ENCODE results near the gene NT5DC2. TPM values are rescaled to one million over a fixed set of nuclear protein-coding genes. Genes with fewer than 3 reads are reported as not detected.
A peak's percentile ranks its signal among the peaks of the same experiment; 100 is the strongest.

Gene NT5DC2
- 130 and 180 TPM in 2 replicates for total RNA-seq (2014; rRNA removed; shearing (Covaris generic))

GRCh38 chr3:52533623-52534280 lies at the start of gene NT5DC2:
NT5DC2 (minus strand) TSS chr3:52533857; CDS start chr3:52533737, 120 bp downstream.
- DNase-seq (ENCODE audit: low read depth): peak; percentile 81

DNA sequence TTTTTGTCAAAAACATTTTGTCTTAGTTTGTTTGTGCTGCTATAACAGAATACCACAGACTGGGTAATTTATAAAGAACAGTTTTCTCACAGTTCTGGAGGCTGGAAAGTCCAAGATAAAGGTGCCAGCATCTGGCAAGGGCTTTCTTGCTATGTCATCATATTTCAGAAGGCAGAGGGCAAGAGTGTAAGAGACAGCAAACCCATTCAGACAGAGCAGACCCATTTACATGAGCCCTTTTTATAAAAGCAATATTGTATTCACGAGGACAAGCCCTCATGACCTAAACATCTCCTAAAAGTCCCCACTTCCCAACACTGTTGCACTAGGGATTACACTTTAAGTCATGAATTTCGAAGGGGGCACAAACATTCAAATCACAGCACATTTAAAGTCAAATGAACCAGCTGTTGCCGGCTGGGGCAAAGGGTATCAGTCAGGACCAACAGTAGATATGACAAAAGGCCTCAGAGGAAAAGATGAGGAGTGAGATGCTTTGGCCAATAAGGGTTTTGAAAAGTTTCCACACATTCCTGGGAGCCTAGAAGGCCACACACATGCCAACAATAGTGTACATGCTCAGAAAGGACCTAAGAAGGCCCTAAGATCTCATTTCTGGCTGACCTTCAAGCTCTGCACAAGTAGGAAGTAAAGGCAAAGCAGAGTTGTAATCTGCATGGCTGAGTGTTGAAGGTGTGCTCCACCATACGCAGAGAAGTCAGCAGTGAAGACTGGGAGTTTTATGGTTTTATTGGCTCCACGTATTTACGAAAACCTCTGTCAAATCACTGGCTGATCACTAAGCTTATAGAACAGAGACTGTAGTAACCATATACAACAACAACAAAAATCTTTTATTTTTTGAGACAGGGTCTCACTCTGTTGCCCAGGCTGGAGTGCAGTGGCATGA lies 40.7 kb upstream of the NT5DC2 start:
- no peak for DNase-seq (ENCODE audit: low read depth)

DNA sequence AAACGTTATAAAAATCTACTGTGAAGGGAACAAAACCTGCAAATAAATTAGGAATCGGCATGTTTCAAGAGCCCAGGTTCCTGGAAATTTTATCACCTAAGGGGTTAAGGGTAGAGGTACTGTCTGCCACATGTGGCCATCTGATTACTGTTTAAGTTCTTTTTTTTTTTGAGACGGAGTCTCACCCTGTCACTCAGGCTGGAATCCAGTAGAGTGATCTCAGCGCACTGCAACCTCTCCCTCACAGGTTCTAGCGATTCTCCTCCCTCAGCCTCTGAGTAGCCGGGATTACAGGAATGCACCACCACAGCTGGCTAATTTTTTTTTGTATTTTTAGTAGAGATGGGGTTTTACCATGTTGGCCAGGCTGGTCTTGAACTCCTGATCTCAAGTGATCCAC lies 38.6 kb upstream of the NT5DC2 start:
- no peak for DNase-seq (ENCODE audit: low read depth)

- no peak for DNase-seq (ENCODE audit: low read depth)
Measured at GRCh38 chr3:52570076-52570475, 36.4 kb upstream of the NT5DC2 start.

GRCh38 chr3:52568069-52568468 lies 34.4 kb upstream of the NT5DC2 start:
- no peak for DNase-seq (ENCODE audit: low read depth)

GRCh38 chr3:52563984-52564383 lies 30.3 kb upstream of the NT5DC2 start:
- no peak for DNase-seq (ENCODE audit: low read depth)

- DNase-seq (ENCODE audit: low read depth): no peak
Measured at GRCh38 chr3:52561028-52561747, 27.5 kb upstream of the NT5DC2 start.

- DNase-seq (ENCODE audit: low read depth): no peak
Measured at GRCh38 chr3:52558436-52558835, 24.8 kb upstream of the NT5DC2 start.

DNA sequence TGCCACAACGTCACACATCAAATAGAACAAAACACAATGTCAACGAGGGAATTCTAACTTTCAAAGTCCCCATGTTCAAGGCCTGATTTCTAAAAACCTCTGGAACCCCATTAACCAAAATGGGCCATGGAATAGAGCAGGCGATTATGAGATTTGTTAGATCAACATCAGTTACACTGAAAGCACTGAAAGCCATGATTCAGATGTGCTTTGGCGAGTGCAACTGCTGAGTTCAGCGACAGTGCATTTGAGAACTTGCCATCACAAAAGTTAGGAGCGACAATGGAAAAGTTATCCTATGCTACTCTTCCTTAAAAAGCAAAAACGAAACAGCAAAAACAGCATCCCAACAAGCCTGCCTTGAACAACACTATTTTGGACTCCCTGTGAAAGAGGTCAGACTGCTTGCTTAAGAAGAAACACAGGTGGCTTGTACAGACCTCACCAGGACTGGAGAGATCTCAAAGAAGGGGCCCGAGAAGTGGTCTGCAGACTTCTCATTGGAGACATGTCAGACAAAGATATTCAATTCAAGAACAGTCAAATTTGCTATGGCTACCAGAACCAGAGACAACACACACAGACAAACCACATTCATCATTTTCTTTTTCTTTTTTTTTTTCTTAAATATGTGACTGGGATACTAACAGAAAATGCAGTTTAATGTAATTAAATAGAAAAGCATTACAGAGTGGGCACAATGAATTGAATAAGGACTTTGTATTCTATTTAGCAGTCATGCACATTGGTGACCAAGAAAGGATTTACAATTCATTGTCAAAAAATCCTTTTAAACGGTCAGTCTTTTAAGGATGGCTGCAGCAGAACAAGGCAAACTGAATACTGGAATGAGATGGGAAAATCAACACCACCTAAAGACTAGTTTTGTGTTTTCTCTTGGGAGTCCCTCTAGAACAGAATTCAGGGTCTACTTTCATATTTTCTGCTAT lies 23.6 kb upstream of the NT5DC2 start:
- no peak for DNase-seq (ENCODE audit: low read depth)

DNA sequence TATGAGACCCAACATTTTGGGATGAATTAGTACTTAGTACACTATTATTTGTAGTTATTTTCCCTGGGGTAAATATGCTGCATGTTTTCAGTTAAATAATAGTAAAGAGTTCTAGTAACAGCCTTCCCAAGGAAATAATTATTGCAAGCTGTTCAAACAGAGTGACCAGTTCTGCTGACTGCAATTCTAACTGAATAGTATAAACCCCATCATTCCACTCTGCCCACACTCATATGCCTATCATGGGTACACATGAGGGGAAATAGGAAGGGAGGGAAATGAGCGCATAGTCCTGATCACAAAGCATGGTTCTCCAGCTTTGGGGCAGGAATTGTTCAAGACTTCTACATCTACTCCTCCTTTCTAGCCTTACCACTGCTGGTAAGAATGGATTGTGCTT lies 21.4 kb upstream of the NT5DC2 start:
- no peak for DNase-seq (ENCODE audit: low read depth)

DNA sequence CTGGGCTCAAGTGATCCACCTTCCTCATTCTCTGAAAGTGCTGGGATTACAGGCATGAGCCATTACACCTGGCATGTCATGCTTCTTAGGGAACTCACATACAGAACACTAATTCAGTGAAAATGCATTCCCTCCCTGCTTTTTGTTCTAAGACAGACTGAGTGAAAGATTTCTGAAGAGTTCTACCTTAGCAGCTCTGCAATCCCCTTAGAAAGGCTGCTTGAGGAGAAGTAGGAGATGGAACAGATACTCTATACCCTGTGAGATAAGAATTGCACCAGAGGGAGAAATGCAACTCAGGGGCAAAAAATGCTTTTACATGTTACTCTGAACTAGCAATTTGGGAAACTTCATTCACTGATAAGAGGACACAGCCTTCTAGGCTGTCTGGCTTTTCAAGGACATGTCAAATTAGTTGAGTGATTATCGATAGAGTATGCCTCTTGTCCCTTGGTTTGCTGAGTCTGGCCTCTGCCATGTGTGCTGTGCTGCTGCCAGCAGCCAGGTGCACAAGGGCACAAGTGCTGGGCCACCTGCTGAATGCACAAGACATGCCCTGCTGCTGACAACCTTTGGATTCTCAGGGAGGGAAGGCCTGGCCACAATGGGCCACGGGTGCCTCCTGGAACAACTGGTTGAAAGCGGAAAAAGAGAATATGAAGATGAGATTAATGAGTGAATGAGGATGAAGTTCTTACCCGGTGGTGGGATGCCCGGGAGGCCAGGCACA lies 20.5 kb upstream of the NT5DC2 start:
- DNase-seq (ENCODE audit: low read depth): no peak

GRCh38 chr3:52552089-52552488 lies 18.4 kb upstream of the NT5DC2 start:
- no peak for DNase-seq (ENCODE audit: low read depth)

DNA sequence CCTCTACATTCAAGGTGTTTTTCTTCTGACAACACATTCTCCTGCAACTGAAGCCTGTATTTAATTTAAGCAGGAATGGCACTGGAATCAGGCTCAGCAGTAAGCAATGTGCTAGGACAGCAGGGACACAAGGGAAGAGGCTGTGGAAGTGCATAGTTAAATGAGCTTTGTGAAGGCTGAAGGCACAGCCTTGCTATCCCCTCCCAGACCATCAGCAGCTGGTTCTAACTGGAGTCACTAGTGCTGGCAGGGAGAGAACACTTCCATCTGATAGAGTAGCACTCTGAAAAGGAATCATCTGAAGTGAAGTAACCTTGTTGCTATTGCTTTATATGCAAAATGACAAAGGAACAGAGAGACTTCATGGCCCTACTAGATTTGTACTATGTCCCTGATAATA lies 17.5 kb upstream of the NT5DC2 start:
- DNase-seq (ENCODE audit: low read depth): no peak

DNA sequence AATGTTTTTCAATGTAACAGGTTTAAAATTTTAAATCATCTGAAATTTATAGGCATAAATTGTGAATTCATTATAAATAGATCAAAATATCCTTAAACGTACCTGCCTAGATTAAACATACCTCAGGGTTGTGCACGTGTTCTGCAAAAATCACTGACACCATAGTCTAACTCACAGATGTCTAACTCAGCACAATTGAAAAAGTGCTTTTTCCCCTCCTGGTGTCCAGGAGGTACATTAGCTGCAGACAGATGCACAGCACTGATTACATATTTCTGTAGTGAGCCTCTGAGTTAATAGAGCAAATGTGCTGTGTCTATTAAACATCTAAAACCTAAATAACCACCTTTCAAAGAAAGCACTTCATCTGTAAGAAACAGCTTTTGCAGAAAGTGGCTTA lies 13.5 kb upstream of the NT5DC2 start:
- no peak for DNase-seq (ENCODE audit: low read depth)

- no peak for DNase-seq (ENCODE audit: low read depth)
Measured at GRCh38 chr3:52546111-52546901, 12.6 kb upstream of the NT5DC2 start.

DNA sequence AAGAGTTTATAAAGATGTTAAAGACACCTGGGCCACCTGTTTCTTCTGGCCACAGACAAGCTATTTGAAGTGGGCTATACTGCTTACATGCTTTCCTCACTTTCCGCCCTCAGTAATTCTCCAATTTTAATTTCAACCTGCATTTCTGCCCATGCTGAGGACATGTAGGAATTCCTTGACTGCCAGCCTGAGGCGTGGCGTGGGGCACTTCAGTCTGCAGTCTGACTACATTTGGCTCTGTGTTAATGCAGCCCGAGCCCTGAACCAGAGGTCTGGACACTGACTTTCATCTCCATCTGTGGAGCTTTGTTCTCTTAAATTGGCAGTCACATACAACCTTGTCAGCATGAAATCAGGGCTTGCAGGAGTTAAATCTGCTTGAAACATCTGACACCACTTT lies 11.3 kb upstream of the NT5DC2 start:
- DNase-seq (ENCODE audit: low read depth): no peak

DNA sequence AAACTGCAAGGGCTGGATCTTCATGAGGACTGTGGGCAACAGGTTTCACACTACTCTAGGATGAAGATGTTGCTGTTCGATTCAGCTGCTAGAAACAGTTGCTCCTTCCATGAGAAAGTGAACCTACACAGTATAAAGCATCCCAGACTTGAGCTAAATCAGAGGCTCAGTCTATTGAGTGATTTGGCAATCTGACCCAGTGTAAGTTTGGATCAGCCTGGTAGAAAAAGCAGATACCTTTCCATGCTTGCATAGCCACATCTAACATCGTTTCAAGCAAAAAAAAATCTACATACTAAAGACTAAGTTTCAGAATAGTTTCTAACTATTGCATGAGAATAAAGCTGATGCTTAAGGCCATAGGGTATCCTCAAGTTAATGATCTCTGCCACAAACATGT lies 7.4 kb upstream of the NT5DC2 start:
- no peak for DNase-seq (ENCODE audit: low read depth)

DNA sequence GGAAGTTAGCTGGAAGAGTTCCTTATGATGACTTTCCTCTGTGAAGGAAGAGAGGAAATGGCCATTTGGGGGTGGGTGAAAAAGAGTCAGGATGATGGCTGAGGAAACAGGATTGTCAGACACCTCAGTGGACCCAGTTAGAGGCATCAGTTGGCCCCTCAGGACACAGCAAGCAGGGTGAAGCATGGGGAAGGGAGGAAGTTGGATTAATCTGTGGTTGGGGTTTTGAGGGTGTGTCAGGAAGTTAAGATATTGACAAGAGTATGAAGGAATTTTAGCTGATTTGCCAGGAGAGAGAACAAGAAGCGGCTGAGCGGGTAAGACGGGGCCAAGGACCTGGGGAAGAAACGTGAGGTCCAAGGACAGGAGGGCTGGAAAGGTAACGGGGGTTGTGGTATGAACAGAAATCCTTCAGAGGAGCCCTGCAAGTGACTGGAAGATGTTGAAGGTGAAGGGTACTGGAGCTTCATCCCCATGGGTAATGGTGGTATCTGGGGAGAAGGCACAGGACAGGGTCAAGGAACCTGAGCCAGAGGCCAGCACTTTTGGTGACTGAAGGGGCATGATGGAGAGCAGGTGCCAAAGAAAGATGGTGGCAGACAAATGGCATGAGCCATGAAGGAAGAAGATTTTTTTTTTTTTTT lies 5.5 kb upstream of the NT5DC2 start:
- DNase-seq (ENCODE audit: low read depth): no peak

GRCh38 chr3:52537726-52538421 lies 4.2 kb upstream of the NT5DC2 start:
- DNase-seq (ENCODE audit: low read depth): no peak
